IMR-90 (cell line): Measurements from ENCODE around the gene IL17C. TPM values are rescaled to one million over a fixed set of nuclear protein-coding genes. Genes with fewer than 3 reads are reported as not detected.

Experiments
- ATAC-seq: fragments of 200-7000 bp; cut with Tn5 transposase; 2 replicates; pipeline ENCODE4 v1.9.1; 2020; ENCODE audit warnings: low read depth, mild to moderate bottlenecking, moderate library complexity
- BruUV-seq: library from RNA; stranded (reverse); fragments of 400-500 nt; replicated peaks from 2 replicates; lab custom pipeline; 2021; lab: Mats Ljungman, UMichigan
- CTCF ChIA-PET: fragments of 300-600 bp; formaldehyde crosslinking; extraction: SDS; loops from one replicate; lab custom pipeline; 2021; ENCODE audit warnings: antibody characterized with exemption; lab: Yijun Ruan, JAX
- POLR2A ChIA-PET: fragments of 300-600 bp; sonication (Branson Sonifier 250); formaldehyde crosslinking; loops from one replicate; lab custom pipeline; 2022; ENCODE audit warnings: antibody characterized with exemption; ENCODE audit not compliant: unreplicated experiment; lab: Charles Lee
- DNase-seq: peaks from one replicate; pipeline ENCODE4 v3.0.0; 2013
- H2AFZ ChIP-seq: replicated peaks from 2 replicates; pipeline ENCODE3; 2013; ENCODE audit warnings: low read length, mild to moderate bottlenecking; ENCODE audit not compliant: poor library complexity
- H2AK5ac ChIP-seq: 2 replicates; pipeline ENCODE4 v1.6.1; 2013; ENCODE audit warnings: low read depth, low read length, inconsistent platforms
- H2AK9ac ChIP-seq: replicated peaks from 2 replicates; pipeline ENCODE3; 2013; ENCODE audit warnings: mild to moderate bottlenecking, low read depth, low read length, moderate library complexity; ENCODE audit not compliant: poor library complexity
- H2BK120ac ChIP-seq: 2 replicates; pipeline ENCODE4 v1.6.1; 2013; ENCODE audit warnings: low read depth, low read length, inconsistent platforms
- H2BK15ac ChIP-seq: 3 replicates; pipeline ENCODE4 v1.6.1; 2013; ENCODE audit warnings: low read depth, low read length, inconsistent platforms
- H2BK20ac ChIP-seq: 2 replicates; pipeline ENCODE4 v1.6.1; 2013; ENCODE audit warnings: low read depth, mild to moderate bottlenecking, inconsistent platforms, low read length, moderate library complexity
- H2BK5ac ChIP-seq: 2 replicates; pipeline ENCODE4 v1.6.1; 2013; ENCODE audit warnings: mild to moderate bottlenecking, low read depth, low read length, inconsistent platforms; ENCODE audit not compliant: poor library complexity, severe bottlenecking
- H3K14ac ChIP-seq: replicated peaks from 2 replicates; pipeline ENCODE4 v1.6.1; 2013; ENCODE audit warnings: low read depth, low read length, inconsistent platforms
- H3K18ac ChIP-seq: 2 replicates; pipeline ENCODE4 v1.6.1; 2013; ENCODE audit warnings: low read depth, low read length, control low read depth
- H3K23ac ChIP-seq: 2 replicates; pipeline ENCODE4 v1.6.1; 2013; ENCODE audit warnings: low read depth, low read length, inconsistent platforms
- H3K27ac ChIP-seq: 2 replicates; pipeline ENCODE4 v1.5.1; 2013; ENCODE audit warnings: mild to moderate bottlenecking, control low read depth, low read length; ENCODE audit not compliant: insufficient read depth
- H3K27me3 ChIP-seq: 2 replicates; pipeline ENCODE4 v1.6.1; 2013; ENCODE audit warnings: low read length; ENCODE audit not compliant: control insufficient read depth, insufficient read depth
- H3K36me3 ChIP-seq: 2 replicates; pipeline ENCODE4 v1.6.1; 2013; ENCODE audit warnings: low read length, mixed read lengths; ENCODE audit not compliant: control insufficient read depth, insufficient read depth
- H3K4ac ChIP-seq: 2 replicates; pipeline ENCODE4 v1.6.1; 2013; ENCODE audit warnings: low read depth, low read length, inconsistent platforms
- H3K4me1 ChIP-seq: 2 replicates; pipeline ENCODE4 v1.6.1; 2013; ENCODE audit warnings: low read length, mixed read lengths; ENCODE audit not compliant: control insufficient read depth, insufficient read depth
- H3K4me2 ChIP-seq: 2 replicates; pipeline ENCODE4 v1.6.1; 2013; ENCODE audit warnings: low read depth, mild to moderate bottlenecking, control low read depth, low read length, moderate library complexity
- H3K4me3 ChIP-seq: 2 replicates; pipeline ENCODE4 v1.5.1; 2013; ENCODE audit warnings: low read depth, mild to moderate bottlenecking, control low read depth, low read length, moderate library complexity; ENCODE audit not compliant: insufficient read depth
- H3K56ac ChIP-seq: 2 replicates; pipeline ENCODE4 v1.6.1; 2013; ENCODE audit warnings: low read length, inconsistent platforms; ENCODE audit not compliant: insufficient read depth; ENCODE audit errors: extremely low read depth
- H3K79me1 ChIP-seq, 2 experiments: 2 replicates each; pipeline ENCODE4 v1.6.1; 2013; ENCODE audit warnings: low read length in 2 of 2, inconsistent platforms in 1 of 2, low read depth in 1 of 2
- H3K9ac ChIP-seq: 2 replicates; pipeline ENCODE4 v1.6.1; 2013; ENCODE audit warnings: low read depth, low read length, control low read depth
- H3K9me1 ChIP-seq: 2 replicates; pipeline ENCODE4 v1.6.1; 2013; ENCODE audit warnings: low read length, inconsistent platforms; ENCODE audit not compliant: insufficient read depth
- H3K9me3 ChIP-seq: 2 replicates; pipeline ENCODE4 v1.6.1; 2013; ENCODE audit warnings: low read length; ENCODE audit not compliant: control insufficient read depth, insufficient read depth
- H4K20me1 ChIP-seq: 2 replicates; pipeline ENCODE4 v1.6.1; 2013; ENCODE audit warnings: low read length, inconsistent platforms; ENCODE audit not compliant: insufficient read depth
- H4K5ac ChIP-seq: 2 replicates; pipeline ENCODE4 v1.6.1; 2013; ENCODE audit warnings: mild to moderate bottlenecking, low read depth, low read length, control low read depth
- H4K8ac ChIP-seq, 2 experiments: 2 replicates each; pipeline ENCODE4 v1.6.1; 2013; ENCODE audit warnings: low read depth in 2 of 2, low read length in 2 of 2, control low read depth in 1 of 2, inconsistent platforms in 1 of 2
- H4K91ac ChIP-seq: 2 replicates; pipeline ENCODE4 v1.6.1; 2013; ENCODE audit warnings: low read depth, low read length, inconsistent platforms; ENCODE audit not compliant: insufficient read depth
- BHLHE40 ChIP-seq: fragments of 150-350 bp; IDR thresholded peaks from 2 replicates; pipeline ENCODE4 v1.6.1; 2016; ENCODE audit warnings: mild to moderate bottlenecking, low read depth, low read length
- CEBPB ChIP-seq: IDR thresholded peaks from 2 replicates; pipeline ENCODE4 v1.6.1; 2012; ENCODE audit warnings: low read depth, low read length, improper control_type of control experiment
- FOS ChIP-seq: fragments of 150-350 bp; IDR thresholded peaks from 2 replicates; pipeline ENCODE4 v1.6.1; 2016; ENCODE audit warnings: low read depth, low read length
- MAZ ChIP-seq: IDR thresholded peaks from 2 replicates; pipeline ENCODE4 v1.6.1; 2012; ENCODE audit warnings: low read depth, mild to moderate bottlenecking, low read length, improper control_type of control experiment, moderate library complexity, borderline replicate concordance
- MXI1 ChIP-seq: IDR thresholded peaks from 2 replicates; pipeline ENCODE4 v1.6.1; 2012; ENCODE audit warnings: low read depth, mild to moderate bottlenecking, low read length, moderate library complexity, borderline replicate concordance
- NFE2L2 ChIP-seq: fragments of 150-350 bp; IDR thresholded peaks from 2 replicates; pipeline ENCODE4 v1.6.1; 2016; ENCODE audit warnings: low read depth, mild to moderate bottlenecking, low read length
- POLR2A ChIP-seq: IDR thresholded peaks from 2 replicates; pipeline ENCODE4 v1.6.1; 2012; ENCODE audit warnings: mild to moderate bottlenecking, low read depth, low read length
- RCOR1 ChIP-seq: IDR thresholded peaks from 2 replicates; pipeline ENCODE4 v1.6.1; 2012; ENCODE audit warnings: mild to moderate bottlenecking, low read length, improper control_type of control experiment; ENCODE audit not compliant: insufficient replicate concordance
- RFX5 ChIP-seq: IDR thresholded peaks from 2 replicates; pipeline ENCODE4 v1.8.0; 2012; ENCODE audit warnings: low read depth, mild to moderate bottlenecking, low read length, moderate library complexity
- SMC3 ChIP-seq: fragments of 150-350 bp; IDR thresholded peaks from 2 replicates; pipeline ENCODE4 v1.6.1; 2016; ENCODE audit warnings: low read depth, mild to moderate bottlenecking, antibody characterized with exemption, low read length, moderate library complexity
- WGBS, 2 experiments: methylation state at CpG; one replicate each; pipeline versions ENCODE4 v1.1.5 to v1.1.7; 2013; ENCODE audit warnings: missing lambda C conversion rate in 2 of 2; ENCODE audit not compliant: insufficient read length in 1 of 2; ENCODE audit errors: extremely low coverage in 2 of 2; 5-methylcytosine and 5-hydroxymethylcytosine counted together
- dilution Hi-C: fragments of 300-500 bp; cut with HindIII; formaldehyde crosslinking; loops from one replicate; pipeline ENCODE4 v1.14.3; 2018; ENCODE audit warnings: low sequenced_read_pairs; ENCODE audit not compliant: unreplicated experiment
- in situ Hi-C: fragments of 300-500 bp; cut with MboI; formaldehyde crosslinking; loops from 3 replicates; pipeline ENCODE4 v1.14.3; 2019; ENCODE audit warnings: low sequenced_read_pairs, inconsistent platforms, mixed read lengths
- intact Hi-C: fragments of 100-400 bp; cut with micrococcal nuclease; formaldehyde crosslinking; loops from 2 replicates; pipeline ENCODE4 v1.10.0; 2022
- polyA plus RNA-seq, 3 experiments: library from polyadenylated mRNA; depleted of rRNA; stranded (reverse); fragments of >200 nt; gene quantifications; 2 replicates each; pipeline ENCODE4 v1.2.3, GENCODE V29; 2012; ENCODE audit warnings: low replicate concordance in 1 of 3
- total RNA-seq: library from RNA; depleted of rRNA; stranded (reverse); fragments of >200 nt; gene quantifications from 2 replicates; pipeline ENCODE4 v1.2.3, GENCODE V29; 2012
- TF ChIP-seq, protein P1 (sequence below): fragments of 150-350 bp; IDR thresholded peaks from 2 replicates; pipeline ENCODE4 v1.6.1; 2017; ENCODE audit warnings: mild to moderate bottlenecking, antibody characterized with exemption, low read length, low read depth

The IL17C gene
- total and polyA plus RNA-seq, 2 of the 4 experiments (the other 2 are of a cell fraction), result 0.09 TPM; not detected in 1

GRCh38 chr16:88622125-88622524 is 16.2 kb upstream of the IL17C start (continued):
- TF ChIP-seq BHLHE40, result no peak
- no peak for TF ChIP-seq NFE2L2
- no peak for TF ChIP-seq SMC3
- no peak for TF ChIP-seq MAZ
- no peak for TF ChIP-seq POLR2A
- TF ChIP-seq RCOR1, result no peak
- TF ChIP-seq RFX5, result no peak
- no peak for TF ChIP-seq MXI1
- no peak for TF ChIP-seq FOS

GRCh38 chr16:88622866-88623265 is 15.5 kb upstream of the IL17C start:
- intact Hi-C loops (no loop called here), in situ Hi-C loops (no loop called here), dilution Hi-C loops (no loop called here)
- no peak overlapping the region for H3K18ac ChIP-seq
- no peak overlapping the region for H4K5ac ChIP-seq
- ChIA-PET CTCF (no interaction called here), POLR2A (no interaction called here)
- H3K4me3 ChIP-seq, result no peak overlapping the region
- H4K20me1 ChIP-seq, result peaks cover 51% of the 10 kb centered on the region
- no TSS peak for BruUV-seq
- H2AFZ ChIP-seq, result no peak overlapping the region
- no peak for DNase-seq
- H3K56ac ChIP-seq, result no peak overlapping the region
- H2BK20ac ChIP-seq, result no peak overlapping the region
- H4K91ac ChIP-seq, result no peak overlapping the region
- H2AK5ac ChIP-seq, result no peak overlapping the region
- no peaks in the 10 kb centered on the region for H3K9me3 ChIP-seq
- TF ChIP-seq RFX5 (no peak), CEBPB (no peak)
- TF ChIP-seq, protein P1, sequence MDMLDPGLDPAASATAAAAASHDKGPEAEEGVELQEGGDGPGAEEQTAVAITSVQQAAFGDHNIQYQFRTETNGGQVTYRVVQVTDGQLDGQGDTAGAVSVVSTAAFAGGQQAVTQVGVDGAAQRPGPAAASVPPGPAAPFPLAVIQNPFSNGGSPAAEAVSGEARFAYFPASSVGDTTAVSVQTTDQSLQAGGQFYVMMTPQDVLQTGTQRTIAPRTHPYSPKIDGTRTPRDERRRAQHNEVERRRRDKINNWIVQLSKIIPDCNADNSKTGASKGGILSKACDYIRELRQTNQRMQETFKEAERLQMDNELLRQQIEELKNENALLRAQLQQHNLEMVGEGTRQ, result no peak
- H3K36me3 ChIP-seq, result peaks cover 54% of the 10 kb centered on the region
- H3K4me2 ChIP-seq, result no peak overlapping the region
- H3K23ac ChIP-seq, result no peak overlapping the region
- H2BK15ac ChIP-seq, result no peak overlapping the region
- no peak overlapping the region for H2BK120ac ChIP-seq
- no peak overlapping the region for H3K14ac ChIP-seq
- no peak overlapping the region for H3K4ac ChIP-seq
- no peak overlapping the region for H2AK9ac ChIP-seq
- H3K27me3 ChIP-seq, result no peaks in the 10 kb centered on the region
- H3K4me1 ChIP-seq, result peaks cover 21% of the 10 kb centered on the region
- H3K9me1 ChIP-seq, result peaks cover 19% of the 10 kb centered on the region
- H3K79me1 ChIP-seq, result peaks cover 8 to 48% of the 10 kb centered on the region in 2 experiments
- WGBS, 2 experiments, result 91% methylated on average over 20 of the region's 29 CpGs; no CpG with 5 or more reads in 1 of the 2 experiments
- H4K8ac ChIP-seq, result no peak overlapping the region
- H3K9ac ChIP-seq, result no peak overlapping the region
- no peak overlapping the region for H3K27ac ChIP-seq
- ATAC-seq, result no peak
- H2BK5ac ChIP-seq, result no peak overlapping the region
